ENCODE measurements around the gene SLC6A2.

SLC6A2 gene

GRCh38 chr16:55651841-55652824 is 3.7 kb upstream of the SLC6A2 start:
- no peak for DNase-seq

- no peak for DNase-seq
Observed at GRCh38 chr16:55653106-55653505, 2.7 kb upstream of the SLC6A2 start.

GRCh38 chr16:55655381-55655896 is 349 bp upstream of the SLC6A2 start:
- DNase-seq = no peak

GRCh38 chr16:55656691-55657092 is 904 bp downstream of the SLC6A2 start:
- no peak for DNase-seq

- no peak for DNase-seq
Observed at GRCh38 chr16:55657616-55658015, 1.8 kb downstream of the SLC6A2 start.

- no peak for DNase-seq
Observed at GRCh38 chr16:55658898-55659420, 3.2 kb downstream of the SLC6A2 start.

- DNase-seq = no peak
Observed at GRCh38 chr16:55660026-55660425, 4.2 kb downstream of the SLC6A2 start.

GRCh38 chr16:55660828-55661227 is 5.0 kb downstream of the SLC6A2 start:
- no peak for DNase-seq

GRCh38 chr16:55661941-55662643 is 6.3 kb downstream of the SLC6A2 start:
- no peak for DNase-seq

- DNase-seq = no peak
Observed at GRCh38 chr16:55662644-55663031, 6.8 kb downstream of the SLC6A2 start.

- DNase-seq = no peak
Observed at GRCh38 chr16:55663225-55663624, 7.4 kb downstream of the SLC6A2 start.

GRCh38 chr16:55663765-55664677 is 8.2 kb downstream of the SLC6A2 start:
- no peak for DNase-seq

- DNase-seq = no peak
Observed at GRCh38 chr16:55664786-55665407, 9.1 kb downstream of the SLC6A2 start.

GRCh38 chr16:55665511-55665910 is 9.7 kb downstream of the SLC6A2 start:
- no peak for DNase-seq

- DNase-seq = no peak
Observed at GRCh38 chr16:55666012-55666411, 10.2 kb downstream of the SLC6A2 start.

- no peak for DNase-seq
Observed at GRCh38 chr16:55667753-55668152, 12.0 kb downstream of the SLC6A2 start.

GRCh38 chr16:55668340-55669281 is 12.8 kb downstream of the SLC6A2 start:
- no peak for DNase-seq

- no peak for DNase-seq
Observed at GRCh38 chr16:55671206-55671973, 15.6 kb downstream of the SLC6A2 start.

- no peak for DNase-seq
Observed at GRCh38 chr16:55671974-55672280, 16.1 kb downstream of the SLC6A2 start.

- DNase-seq = no peak
Observed at GRCh38 chr16:55672471-55672870, 16.7 kb downstream of the SLC6A2 start.
